ENCODE results near the gene MBLAC1.

DNA sequence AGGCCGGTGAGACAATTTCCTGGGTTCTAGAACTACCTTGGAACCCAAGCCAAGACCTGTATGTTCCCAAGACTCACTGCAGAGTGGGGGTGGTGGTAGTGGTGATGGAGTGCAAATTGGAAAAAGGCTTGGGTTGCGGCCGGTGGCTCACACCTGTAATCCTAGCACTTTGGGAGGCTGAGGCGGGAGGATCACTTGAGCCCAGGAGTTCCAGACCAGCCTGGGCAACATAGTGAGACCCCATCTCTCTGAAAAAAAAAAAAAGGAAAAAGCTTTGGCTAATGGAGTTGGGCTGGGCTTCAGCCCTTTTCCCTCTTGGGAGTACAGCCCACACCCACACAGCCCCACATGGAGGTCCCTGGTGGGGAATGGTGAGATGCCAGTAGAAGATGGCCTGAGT is 21.2 kb upstream of the MBLAC1 start:
- TF ChIP-seq GABPA (IDR thresholded peaks at IDR 0.05; ENCODE audit: low read depth) (no peak), TAF1 (IDR thresholded peaks at IDR 0.05; ENCODE audit: borderline replicate concordance, low read depth, low read length) (no peak), EZH2 (IDR thresholded peaks at IDR 0.05; ENCODE audit: borderline replicate concordance, control insufficient read depth, low read depth, low read length) (no peak), POLR2AphosphoS5 (IDR thresholded peaks at IDR 0.05; ENCODE audit: low read length) (no peak), FOXK2 (IDR thresholded peaks at IDR 0.05) (no peak)
- TF ChIP-seq, protein P1, sequence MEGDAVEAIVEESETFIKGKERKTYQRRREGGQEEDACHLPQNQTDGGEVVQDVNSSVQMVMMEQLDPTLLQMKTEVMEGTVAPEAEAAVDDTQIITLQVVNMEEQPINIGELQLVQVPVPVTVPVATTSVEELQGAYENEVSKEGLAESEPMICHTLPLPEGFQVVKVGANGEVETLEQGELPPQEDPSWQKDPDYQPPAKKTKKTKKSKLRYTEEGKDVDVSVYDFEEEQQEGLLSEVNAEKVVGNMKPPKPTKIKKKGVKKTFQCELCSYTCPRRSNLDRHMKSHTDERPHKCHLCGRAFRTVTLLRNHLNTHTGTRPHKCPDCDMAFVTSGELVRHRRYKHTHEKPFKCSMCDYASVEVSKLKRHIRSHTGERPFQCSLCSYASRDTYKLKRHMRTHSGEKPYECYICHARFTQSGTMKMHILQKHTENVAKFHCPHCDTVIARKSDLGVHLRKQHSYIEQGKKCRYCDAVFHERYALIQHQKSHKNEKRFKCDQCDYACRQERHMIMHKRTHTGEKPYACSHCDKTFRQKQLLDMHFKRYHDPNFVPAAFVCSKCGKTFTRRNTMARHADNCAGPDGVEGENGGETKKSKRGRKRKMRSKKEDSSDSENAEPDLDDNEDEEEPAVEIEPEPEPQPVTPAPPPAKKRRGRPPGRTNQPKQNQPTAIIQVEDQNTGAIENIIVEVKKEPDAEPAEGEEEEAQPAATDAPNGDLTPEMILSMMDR (IDR thresholded peaks at IDR 0.05 in 2 of 3, conservative IDR thresholded peaks at IDR 0.05 in 1 of 3; ENCODE audit: control insufficient read depth in 2 of 3, extremely low read depth in 1 of 3, insufficient read depth in 1 of 3, low read depth in 3 of 3, low read length in 3 of 3), result no peak
- TF ChIP-seq, protein P2, sequence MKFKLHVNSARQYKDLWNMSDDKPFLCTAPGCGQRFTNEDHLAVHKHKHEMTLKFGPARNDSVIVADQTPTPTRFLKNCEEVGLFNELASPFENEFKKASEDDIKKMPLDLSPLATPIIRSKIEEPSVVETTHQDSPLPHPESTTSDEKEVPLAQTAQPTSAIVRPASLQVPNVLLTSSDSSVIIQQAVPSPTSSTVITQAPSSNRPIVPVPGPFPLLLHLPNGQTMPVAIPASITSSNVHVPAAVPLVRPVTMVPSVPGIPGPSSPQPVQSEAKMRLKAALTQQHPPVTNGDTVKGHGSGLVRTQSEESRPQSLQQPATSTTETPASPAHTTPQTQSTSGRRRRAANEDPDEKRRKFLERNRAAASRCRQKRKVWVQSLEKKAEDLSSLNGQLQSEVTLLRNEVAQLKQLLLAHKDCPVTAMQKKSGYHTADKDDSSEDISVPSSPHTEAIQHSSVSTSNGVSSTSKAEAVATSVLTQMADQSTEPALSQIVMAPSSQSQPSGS (IDR thresholded peaks at IDR 0.05; ENCODE audit: low read length), result no peak

Measured in GM12878 (cell line).